Transverse colon (tissue), 4 donors: ENCODE data around the gene PRKG1. TPM values are rescaled to one million over a fixed set of nuclear protein-coding genes. Genes with fewer than 3 reads are reported as not detected.

Experiments used
- DNase-seq: peaks from one replicate; pipeline ENCODE4 v3.0.0-alpha.2; 2019
- H3K27ac ChIP-seq, 4 donors: fragments of 200-600 bp; sonication (generic); 2 replicates each; pipeline ENCODE4 v1.5.1; 2016 to 2018; ENCODE audit warnings: inconsistent platforms in 4 of 4
- H3K27me3 ChIP-seq: fragments of 200-600 bp; sonication (generic); 2 replicates; pipeline ENCODE4 v1.5.1; 2017; ENCODE audit warnings: inconsistent platforms
- H3K36me3 ChIP-seq, 4 donors: fragments of 200-600 bp; sonication (generic); 2 replicates each; pipeline ENCODE4 v1.5.1; 2017 to 2019; ENCODE audit warnings: inconsistent platforms in 4 of 4
- H3K4me1 ChIP-seq, 4 donors: fragments of 200-600 bp; sonication (generic); 2 replicates each; pipeline ENCODE4 v1.5.1; 2017 to 2020; ENCODE audit warnings: inconsistent platforms in 4 of 4
- H3K4me3 ChIP-seq, 4 donors: fragments of 200-600 bp; sonication (generic); 1 replicate in 1 of 4; 2 replicates in 3 of 4; pipeline versions ENCODE4 v1.5.1 to v1.6.1; 2017 to 2019; ENCODE audit warnings: inconsistent platforms in 4 of 4
- H3K9me3 ChIP-seq, 2 donors: fragments of 200-600 bp; sonication (generic); 2 replicates each; pipeline ENCODE4 v1.5.1; 2017 to 2019; ENCODE audit warnings: inconsistent platforms in 2 of 2
- EP300 ChIP-seq: sonication (generic); formaldehyde crosslinking; IDR thresholded peaks from one replicate; pipeline ENCODE4 v1.6.1; 2017; ENCODE audit warnings: antibody characterized with exemption, low read depth
- POLR2A ChIP-seq: fragments of 450-650 bp; IDR thresholded peaks from one replicate; pipeline ENCODE4 v1.6.1; 2016; ENCODE audit warnings: antibody characterized with exemption, mild to moderate bottlenecking, moderate library complexity
- POLR2AphosphoS5 ChIP-seq, 3 donors: sonication (generic); formaldehyde crosslinking; IDR thresholded peaks; one replicate each; pipeline ENCODE4 v1.6.1; 2016; ENCODE audit warnings: antibody characterized with exemption in 3 of 3
- WGBS, 2 donors: methylation state at CpG; one replicate each; pipeline ENCODE4 v1.1.5; 2018; ENCODE audit warnings: low coverage in 1 of 2; 5-methylcytosine and 5-hydroxymethylcytosine counted together
- in situ Hi-C, 4 donors: fragments of 200-750 bp; cut with MboI; loops; one replicate each; pipeline versions ENCODE4 v1.15.0 to v1.15.1; 2017; ENCODE audit warnings: low sequenced_read_pairs in 3 of 4, low pct_ligation_motif_present in 1 of 4, low pct_unique_long_range_greater_than_20kb in 1 of 4
- intact Hi-C: fragments of 100-400 bp; cut with DNase I; formaldehyde crosslinking; loops from one replicate; pipeline ENCODE4 v1.15.1; 2023; ENCODE audit warnings: low total_unique reads
- total RNA-seq, 4 donors: library from RNA; depleted of rRNA; stranded (reverse); fragments of >200 nt; gene quantifications; one replicate each; pipeline ENCODE4 v1.1.0, GENCODE V29; 2016
- TF ChIP-seq, protein P1 (sequence below), 5 experiments: fragments of 200-600 bp in 3 of 5; fragments of 450-650 bp in 2 of 5; sonication (generic) in 3 of 5; IDR thresholded peaks; 1 replicate in 2 of 5; 2 replicates in 3 of 5; pipeline ENCODE4 v1.5.1; 2016 to 2017; ENCODE audit warnings: antibody characterized with exemption in 5 of 5, inconsistent platforms in 3 of 5, mild to moderate bottlenecking in 2 of 5, moderate library complexity in 1 of 5

PRKG1 gene
- total RNA-seq, 4 donors from 2014 or later, result 17.6 to 30.6 (median 26.9) TPM

DNA sequence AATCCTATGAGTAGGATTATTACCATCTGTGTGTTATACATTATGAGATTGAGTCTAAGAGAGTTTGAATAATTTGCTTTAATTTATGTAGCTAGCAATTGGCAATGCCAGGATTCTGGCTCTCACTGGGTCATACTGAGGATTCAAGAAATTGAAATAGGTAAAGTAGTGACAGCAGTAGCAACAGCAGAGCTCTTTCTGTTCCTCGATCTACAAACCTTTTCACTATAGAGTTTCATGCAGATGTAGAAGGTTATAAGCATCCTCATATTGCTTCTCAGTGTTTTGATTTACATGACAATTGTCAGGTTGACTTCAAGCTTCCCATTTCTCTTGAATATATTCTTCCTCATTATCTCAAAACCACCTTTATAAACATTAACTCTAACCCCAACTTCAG is 919.2 kb downstream of the PRKG1 start:
- Histone ChIP-seq H3K27ac (no peak overlapping the region), H3K4me3 (no peak overlapping the region), H3K4me1 (no peaks in the 10 kb centered on the region), H3K27me3 (no peaks in the 10 kb centered on the region), H3K36me3 (no peaks in the 10 kb centered on the region), H3K9me3 (no peaks in the 10 kb centered on the region)
- no peak for TF ChIP-seq EP300
- no peak for TF ChIP-seq POLR2AphosphoS5 (IDR thresholded peaks at IDR 0.05)
- TF ChIP-seq, protein P1, sequence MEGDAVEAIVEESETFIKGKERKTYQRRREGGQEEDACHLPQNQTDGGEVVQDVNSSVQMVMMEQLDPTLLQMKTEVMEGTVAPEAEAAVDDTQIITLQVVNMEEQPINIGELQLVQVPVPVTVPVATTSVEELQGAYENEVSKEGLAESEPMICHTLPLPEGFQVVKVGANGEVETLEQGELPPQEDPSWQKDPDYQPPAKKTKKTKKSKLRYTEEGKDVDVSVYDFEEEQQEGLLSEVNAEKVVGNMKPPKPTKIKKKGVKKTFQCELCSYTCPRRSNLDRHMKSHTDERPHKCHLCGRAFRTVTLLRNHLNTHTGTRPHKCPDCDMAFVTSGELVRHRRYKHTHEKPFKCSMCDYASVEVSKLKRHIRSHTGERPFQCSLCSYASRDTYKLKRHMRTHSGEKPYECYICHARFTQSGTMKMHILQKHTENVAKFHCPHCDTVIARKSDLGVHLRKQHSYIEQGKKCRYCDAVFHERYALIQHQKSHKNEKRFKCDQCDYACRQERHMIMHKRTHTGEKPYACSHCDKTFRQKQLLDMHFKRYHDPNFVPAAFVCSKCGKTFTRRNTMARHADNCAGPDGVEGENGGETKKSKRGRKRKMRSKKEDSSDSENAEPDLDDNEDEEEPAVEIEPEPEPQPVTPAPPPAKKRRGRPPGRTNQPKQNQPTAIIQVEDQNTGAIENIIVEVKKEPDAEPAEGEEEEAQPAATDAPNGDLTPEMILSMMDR (IDR thresholded peaks at IDR 0.05), result no peak
- TF ChIP-seq POLR2A, result no peak
- DNase-seq, result no peak
- intact Hi-C loops, result no loop called here
- in situ Hi-C loops, result no loop called here
- 78 to 85% methylated on average over 1 of the region's 1 CpG for whole genome bisulfite sequencing, 2 donors

DNA sequence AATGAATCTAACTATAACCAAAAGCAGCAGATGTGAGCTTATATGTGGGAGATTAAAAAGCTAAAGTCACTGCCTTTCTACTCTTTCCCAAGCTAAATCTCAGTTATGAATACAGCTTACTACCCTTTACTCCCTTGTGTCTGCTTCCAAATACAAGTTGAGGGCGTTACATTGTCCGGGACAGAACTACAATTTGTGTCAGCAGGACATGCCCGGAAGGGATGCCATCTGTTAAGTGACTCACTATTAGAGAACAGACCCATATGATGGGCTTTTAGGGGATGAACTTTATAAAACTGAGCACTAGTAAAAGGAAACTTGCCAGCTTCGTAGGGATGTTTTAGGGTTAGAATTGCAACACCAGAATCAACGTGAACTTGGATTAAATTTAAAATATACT is 924.8 kb downstream of the PRKG1 start:
- WGBS, 2 donors, result 71 to 74% methylated on average over 4 to 5 of the region's 5 CpGs
- Histone ChIP-seq H3K4me1 (peaks cover 0 to 19% (median 2%) of the 10 kb centered on the region in 4 donors), H3K27ac (no peak overlapping the region), H3K27me3 (no peaks in the 10 kb centered on the region), H3K9me3 (no peaks in the 10 kb centered on the region), H3K36me3 (no peaks in the 10 kb centered on the region), H3K4me3 (no peak overlapping the region)
- TF ChIP-seq EP300, result no peak
- TF ChIP-seq POLR2A, result no peak
- TF ChIP-seq, protein P1 (IDR thresholded peaks at IDR 0.05), result no peak
- no peak for TF ChIP-seq POLR2AphosphoS5 (IDR thresholded peaks at IDR 0.05)
- intact Hi-C loops, result no loop called here
- in situ Hi-C loops, result no loop called here
- DNase-seq, result no peak

DNA sequence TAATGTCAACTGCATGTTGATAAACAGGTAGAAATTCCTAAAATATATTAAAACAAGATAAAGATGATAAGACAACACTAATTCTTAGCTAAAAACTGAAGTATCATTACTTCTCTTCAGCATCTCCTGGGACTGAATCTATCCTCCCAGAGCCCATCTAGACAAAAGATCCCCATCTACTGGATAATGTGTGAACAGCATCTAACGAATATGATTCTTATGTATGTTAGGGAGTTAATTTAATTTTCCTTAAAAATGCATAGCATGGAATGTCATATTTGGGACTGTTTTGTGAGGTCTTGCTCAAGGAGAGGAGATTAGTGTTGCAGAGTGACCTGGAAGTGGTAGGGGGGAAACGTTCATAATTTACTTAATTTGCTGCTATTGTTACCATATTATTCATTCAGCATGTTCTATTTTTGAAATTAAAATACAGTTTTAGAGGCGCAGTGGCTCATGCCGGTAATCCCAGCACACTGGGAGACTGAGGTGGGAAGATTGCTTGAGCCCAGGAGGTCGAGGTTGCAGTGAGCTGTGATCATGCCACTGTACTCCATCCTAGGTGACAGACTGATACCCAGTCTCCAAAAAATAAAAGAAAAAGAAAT is 930.2 kb downstream of the PRKG1 start:
- Histone ChIP-seq H3K4me3 (no peak overlapping the region), H3K36me3 (no peaks in the 10 kb centered on the region), H3K9me3 (peaks cover 0 to 9% of the 10 kb centered on the region in 2 donors), H3K4me1 (peaks cover 0 to 19% (median 2%) of the 10 kb centered on the region in 4 donors), H3K27me3 (no peaks in the 10 kb centered on the region), H3K27ac (no peak overlapping the region)
- 47 to 51% methylated on average over 5 of the region's 5 CpGs for WGBS, 2 donors
- no peak for TF ChIP-seq EP300
- no peak for TF ChIP-seq POLR2AphosphoS5 (IDR thresholded peaks at IDR 0.05)
- TF ChIP-seq, protein P1 (IDR thresholded peaks at IDR 0.05), result peak; percentile 51 to 58 (median 54)
- TF ChIP-seq POLR2A, result no peak
- DNase-seq, result no peak
- intact Hi-C loops, result no loop called here
- in situ Hi-C loops, result no loop called here

DNA sequence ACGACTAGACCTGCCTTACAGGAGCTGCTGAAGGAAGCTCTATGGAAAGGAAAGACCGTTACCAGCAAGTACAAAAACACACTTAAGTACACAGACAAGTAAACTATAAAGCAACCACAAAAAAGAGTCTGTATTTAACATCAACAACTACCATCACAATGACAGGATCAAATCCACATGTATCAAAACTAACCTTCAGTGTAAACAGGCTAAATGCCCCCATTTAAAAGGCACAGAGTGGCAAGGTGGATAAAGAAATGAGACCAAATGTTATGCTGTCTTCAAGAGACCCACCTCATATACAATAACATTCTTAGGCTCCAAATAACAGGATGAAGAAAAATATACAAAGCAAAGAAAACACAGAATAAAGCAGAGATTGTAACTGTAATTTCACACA is 932.8 kb downstream of the PRKG1 start:
- Histone ChIP-seq H3K4me3 (no peak overlapping the region), H3K9me3 (peaks cover 0 to 9% of the 10 kb centered on the region in 2 donors), H3K36me3 (no peaks in the 10 kb centered on the region), H3K4me1 (peaks cover 0 to 11% (median 0%) of the 10 kb centered on the region in 4 donors), H3K27me3 (no peaks in the 10 kb centered on the region), H3K27ac (no peak overlapping the region)
- intact Hi-C loops, result no loop called here
- no peak for DNase-seq
- WGBS, 2 donors, result 84 to 90% methylated on average over 2 of the region's 2 CpGs
- TF ChIP-seq EP300 (no peak), POLR2AphosphoS5 (IDR thresholded peaks at IDR 0.05) (no peak), POLR2A (no peak)
- TF ChIP-seq, protein P1 (IDR thresholded peaks at IDR 0.05), result no peak
- in situ Hi-C loops, result no loop called here
